Peyer's patch (tissue), 4 donors: ENCODE results near the gene PLEKHA7.

Experiments
- POLR2A ChIP-seq, 2 donors: fragments of 450-650 bp; IDR thresholded peaks; one replicate each; pipeline ENCODE4 v1.5.1; 2017; ENCODE audit warnings: antibody characterized with exemption in 2 of 2, mild to moderate bottlenecking in 2 of 2, moderate library complexity in 2 of 2
- TF ChIP-seq, protein P1 (sequence below), 6 experiments: fragments of 450-650 bp in 4 of 6; fragments of 200-600 bp in 2 of 6; sonication (generic) in 1 of 6; IDR thresholded peaks; one replicate each; pipeline ENCODE4 v1.5.1; 2017 to 2019; ENCODE audit warnings: antibody characterized with exemption in 6 of 6, mild to moderate bottlenecking in 3 of 6, moderate library complexity in 1 of 6

DNA sequence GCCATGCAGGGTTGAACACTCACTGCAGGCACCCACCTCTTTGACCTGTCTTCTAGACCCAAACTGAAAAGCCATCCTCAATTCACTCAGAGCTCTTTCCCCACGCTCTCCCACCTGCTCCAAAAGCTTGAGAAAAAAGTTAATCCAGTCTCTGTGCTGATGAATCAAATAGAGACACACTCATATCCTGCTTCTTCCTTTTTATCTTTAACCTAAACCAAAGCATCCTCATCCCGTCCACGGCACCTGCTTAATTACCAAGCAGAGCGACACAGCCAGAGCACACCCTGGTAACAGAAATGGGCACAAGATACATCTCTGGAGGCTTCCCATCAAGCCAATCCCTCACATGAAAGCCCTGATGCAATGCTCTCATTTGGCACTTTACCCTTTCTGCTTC lies 102.6 kb downstream of the PLEKHA7 start:
- TF ChIP-seq, protein P1, sequence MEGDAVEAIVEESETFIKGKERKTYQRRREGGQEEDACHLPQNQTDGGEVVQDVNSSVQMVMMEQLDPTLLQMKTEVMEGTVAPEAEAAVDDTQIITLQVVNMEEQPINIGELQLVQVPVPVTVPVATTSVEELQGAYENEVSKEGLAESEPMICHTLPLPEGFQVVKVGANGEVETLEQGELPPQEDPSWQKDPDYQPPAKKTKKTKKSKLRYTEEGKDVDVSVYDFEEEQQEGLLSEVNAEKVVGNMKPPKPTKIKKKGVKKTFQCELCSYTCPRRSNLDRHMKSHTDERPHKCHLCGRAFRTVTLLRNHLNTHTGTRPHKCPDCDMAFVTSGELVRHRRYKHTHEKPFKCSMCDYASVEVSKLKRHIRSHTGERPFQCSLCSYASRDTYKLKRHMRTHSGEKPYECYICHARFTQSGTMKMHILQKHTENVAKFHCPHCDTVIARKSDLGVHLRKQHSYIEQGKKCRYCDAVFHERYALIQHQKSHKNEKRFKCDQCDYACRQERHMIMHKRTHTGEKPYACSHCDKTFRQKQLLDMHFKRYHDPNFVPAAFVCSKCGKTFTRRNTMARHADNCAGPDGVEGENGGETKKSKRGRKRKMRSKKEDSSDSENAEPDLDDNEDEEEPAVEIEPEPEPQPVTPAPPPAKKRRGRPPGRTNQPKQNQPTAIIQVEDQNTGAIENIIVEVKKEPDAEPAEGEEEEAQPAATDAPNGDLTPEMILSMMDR (IDR thresholded peaks at IDR 0.05), result no peak
- no peak for TF ChIP-seq POLR2A (IDR thresholded peaks at IDR 0.05)
